GM10847 (cell line): ENCODE results near the gene EXOC7.

Source experiments
- POLR2A ChIP-seq: IDR thresholded peaks from 2 replicates; pipeline ENCODE4 v1.6.1; 2011; ENCODE audit not compliant: insufficient read length; ENCODE audit errors: extremely low read depth

Gene EXOC7

GRCh38 chr17:76033139-76033538 is 70.4 kb downstream of the EXOC7 start:
- TF ChIP-seq POLR2A, result no peak

GRCh38 chr17:76032780-76033108 is 70.8 kb downstream of the EXOC7 start:
- TF ChIP-seq POLR2A, result no peak

- TF ChIP-seq POLR2A, result no peak
Measured at GRCh38 chr17:76032073-76032779, 71.4 kb downstream of the EXOC7 start.
